Astrocyte (in vitro differentiated cells and primary cell): ENCODE measurements around the gene PCBP4.

Experiments
- CTCF ChIP-seq: IDR thresholded peaks from 2 replicates; pipeline ENCODE4 v1.5.1; 2011; ENCODE audit warnings: low read depth, mild to moderate bottlenecking, inconsistent platforms, low read length, moderate library complexity; ENCODE audit not compliant: insufficient read depth
- EZH2 ChIP-seq: IDR thresholded peaks from 2 replicates; pipeline ENCODE4 v1.6.1; 2012; ENCODE audit warnings: mild to moderate bottlenecking, low read length, inconsistent platforms; ENCODE audit not compliant: insufficient read depth

GRCh38 chr3:52006017-52006819, 39.0 kb upstream of the PCBP4 start:
- no peak for TF ChIP-seq CTCF
- TF ChIP-seq EZH2 = no peak
